IMR-90 (cell line): Measurements from ENCODE around the gene NOS1AP. TPM values are rescaled to one million over a fixed set of nuclear protein-coding genes. Genes with fewer than 3 reads are reported as not detected.

Experiments used
- ATAC-seq: fragments of 200-7000 bp; cut with Tn5 transposase; 2 replicates; pipeline ENCODE4 v1.9.1; 2020; ENCODE audit warnings: low read depth, mild to moderate bottlenecking, moderate library complexity
- BruUV-seq: library from RNA; stranded (reverse); fragments of 400-500 nt; replicated peaks from 2 replicates; lab custom pipeline; 2021; lab: Mats Ljungman, UMichigan
- CTCF ChIA-PET: fragments of 300-600 bp; formaldehyde crosslinking; extraction: SDS; loops from one replicate; lab custom pipeline; 2021; ENCODE audit warnings: antibody characterized with exemption; lab: Yijun Ruan, JAX
- POLR2A ChIA-PET: fragments of 300-600 bp; sonication (Branson Sonifier 250); formaldehyde crosslinking; loops from one replicate; lab custom pipeline; 2022; ENCODE audit warnings: antibody characterized with exemption; ENCODE audit not compliant: unreplicated experiment; lab: Charles Lee
- DNase-seq: peaks from one replicate; pipeline ENCODE4 v3.0.0; 2013
- H2AFZ ChIP-seq: replicated peaks from 2 replicates; pipeline ENCODE3; 2013; ENCODE audit warnings: low read length, mild to moderate bottlenecking; ENCODE audit not compliant: poor library complexity
- H2AK5ac ChIP-seq: 2 replicates; pipeline ENCODE4 v1.6.1; 2013; ENCODE audit warnings: low read depth, low read length, inconsistent platforms
- H2AK9ac ChIP-seq: replicated peaks from 2 replicates; pipeline ENCODE3; 2013; ENCODE audit warnings: mild to moderate bottlenecking, low read depth, low read length, moderate library complexity; ENCODE audit not compliant: poor library complexity
- H2BK120ac ChIP-seq: 2 replicates; pipeline ENCODE4 v1.6.1; 2013; ENCODE audit warnings: low read depth, low read length, inconsistent platforms
- H2BK15ac ChIP-seq: 3 replicates; pipeline ENCODE4 v1.6.1; 2013; ENCODE audit warnings: low read depth, low read length, inconsistent platforms
- H2BK20ac ChIP-seq: 2 replicates; pipeline ENCODE4 v1.6.1; 2013; ENCODE audit warnings: low read depth, mild to moderate bottlenecking, inconsistent platforms, low read length, moderate library complexity
- H2BK5ac ChIP-seq: 2 replicates; pipeline ENCODE4 v1.6.1; 2013; ENCODE audit warnings: mild to moderate bottlenecking, low read depth, low read length, inconsistent platforms; ENCODE audit not compliant: poor library complexity, severe bottlenecking
- H3K14ac ChIP-seq: replicated peaks from 2 replicates; pipeline ENCODE4 v1.6.1; 2013; ENCODE audit warnings: low read depth, low read length, inconsistent platforms
- H3K18ac ChIP-seq: 2 replicates; pipeline ENCODE4 v1.6.1; 2013; ENCODE audit warnings: low read depth, low read length, control low read depth
- H3K23ac ChIP-seq: 2 replicates; pipeline ENCODE4 v1.6.1; 2013; ENCODE audit warnings: low read depth, low read length, inconsistent platforms
- H3K27ac ChIP-seq: 2 replicates; pipeline ENCODE4 v1.5.1; 2013; ENCODE audit warnings: mild to moderate bottlenecking, control low read depth, low read length; ENCODE audit not compliant: insufficient read depth
- H3K27me3 ChIP-seq: 2 replicates; pipeline ENCODE4 v1.6.1; 2013; ENCODE audit warnings: low read length; ENCODE audit not compliant: control insufficient read depth, insufficient read depth
- H3K36me3 ChIP-seq: 2 replicates; pipeline ENCODE4 v1.6.1; 2013; ENCODE audit warnings: low read length, mixed read lengths; ENCODE audit not compliant: control insufficient read depth, insufficient read depth
- H3K4ac ChIP-seq: 2 replicates; pipeline ENCODE4 v1.6.1; 2013; ENCODE audit warnings: low read depth, low read length, inconsistent platforms
- H3K4me1 ChIP-seq: 2 replicates; pipeline ENCODE4 v1.6.1; 2013; ENCODE audit warnings: low read length, mixed read lengths; ENCODE audit not compliant: control insufficient read depth, insufficient read depth
- H3K4me2 ChIP-seq: 2 replicates; pipeline ENCODE4 v1.6.1; 2013; ENCODE audit warnings: low read depth, mild to moderate bottlenecking, control low read depth, low read length, moderate library complexity
- H3K4me3 ChIP-seq: 2 replicates; pipeline ENCODE4 v1.5.1; 2013; ENCODE audit warnings: low read depth, mild to moderate bottlenecking, control low read depth, low read length, moderate library complexity; ENCODE audit not compliant: insufficient read depth
- H3K56ac ChIP-seq: 2 replicates; pipeline ENCODE4 v1.6.1; 2013; ENCODE audit warnings: low read length, inconsistent platforms; ENCODE audit not compliant: insufficient read depth; ENCODE audit errors: extremely low read depth
- H3K79me1 ChIP-seq, 2 experiments: 2 replicates each; pipeline ENCODE4 v1.6.1; 2013; ENCODE audit warnings: low read length in 2 of 2, inconsistent platforms in 1 of 2, low read depth in 1 of 2
- H3K9ac ChIP-seq: 2 replicates; pipeline ENCODE4 v1.6.1; 2013; ENCODE audit warnings: low read depth, low read length, control low read depth
- H3K9me1 ChIP-seq: 2 replicates; pipeline ENCODE4 v1.6.1; 2013; ENCODE audit warnings: low read length, inconsistent platforms; ENCODE audit not compliant: insufficient read depth
- H3K9me3 ChIP-seq: 2 replicates; pipeline ENCODE4 v1.6.1; 2013; ENCODE audit warnings: low read length; ENCODE audit not compliant: control insufficient read depth, insufficient read depth
- H4K20me1 ChIP-seq: 2 replicates; pipeline ENCODE4 v1.6.1; 2013; ENCODE audit warnings: low read length, inconsistent platforms; ENCODE audit not compliant: insufficient read depth
- H4K5ac ChIP-seq: 2 replicates; pipeline ENCODE4 v1.6.1; 2013; ENCODE audit warnings: mild to moderate bottlenecking, low read depth, low read length, control low read depth
- H4K8ac ChIP-seq, 2 experiments: 2 replicates each; pipeline ENCODE4 v1.6.1; 2013; ENCODE audit warnings: low read depth in 2 of 2, low read length in 2 of 2, control low read depth in 1 of 2, inconsistent platforms in 1 of 2
- H4K91ac ChIP-seq: 2 replicates; pipeline ENCODE4 v1.6.1; 2013; ENCODE audit warnings: low read depth, low read length, inconsistent platforms; ENCODE audit not compliant: insufficient read depth
- BHLHE40 ChIP-seq: fragments of 150-350 bp; IDR thresholded peaks from 2 replicates; pipeline ENCODE4 v1.6.1; 2016; ENCODE audit warnings: mild to moderate bottlenecking, low read depth, low read length
- CEBPB ChIP-seq: IDR thresholded peaks from 2 replicates; pipeline ENCODE4 v1.6.1; 2012; ENCODE audit warnings: low read depth, low read length, improper control_type of control experiment
- CHD1 ChIP-seq: IDR thresholded peaks from 2 replicates; pipeline ENCODE4 v1.6.1; 2012; ENCODE audit warnings: low read depth, low read length, improper control_type of control experiment
- CTCF ChIP-seq: conservative IDR thresholded peaks from 2 replicates; pipeline ENCODE4 v1.5.1; 2012; ENCODE audit warnings: mild to moderate bottlenecking, low read depth, low read length, improper control_type of control experiment
- ELK1 ChIP-seq: fragments of 150-350 bp; IDR thresholded peaks from 2 replicates; pipeline ENCODE4 v1.6.1; 2016; ENCODE audit warnings: low read depth, mild to moderate bottlenecking, low read length, moderate library complexity, borderline replicate concordance
- FOS ChIP-seq: fragments of 150-350 bp; IDR thresholded peaks from 2 replicates; pipeline ENCODE4 v1.6.1; 2016; ENCODE audit warnings: low read depth, low read length
- MAFK ChIP-seq: IDR thresholded peaks from 2 replicates; pipeline ENCODE4 v1.6.1; 2012; ENCODE audit warnings: low read depth, low read length, improper control_type of control experiment
- MAZ ChIP-seq: IDR thresholded peaks from 2 replicates; pipeline ENCODE4 v1.6.1; 2012; ENCODE audit warnings: low read depth, mild to moderate bottlenecking, low read length, improper control_type of control experiment, moderate library complexity, borderline replicate concordance
- MXI1 ChIP-seq: IDR thresholded peaks from 2 replicates; pipeline ENCODE4 v1.6.1; 2012; ENCODE audit warnings: low read depth, mild to moderate bottlenecking, low read length, moderate library complexity, borderline replicate concordance
- NFE2L2 ChIP-seq: fragments of 150-350 bp; IDR thresholded peaks from 2 replicates; pipeline ENCODE4 v1.6.1; 2016; ENCODE audit warnings: low read depth, mild to moderate bottlenecking, low read length
- POLR2A ChIP-seq: IDR thresholded peaks from 2 replicates; pipeline ENCODE4 v1.6.1; 2012; ENCODE audit warnings: mild to moderate bottlenecking, low read depth, low read length
- RAD21 ChIP-seq: IDR thresholded peaks from 2 replicates; pipeline ENCODE4 v1.6.1; 2012; ENCODE audit warnings: low read length, improper control_type of control experiment
- RFX5 ChIP-seq: IDR thresholded peaks from 2 replicates; pipeline ENCODE4 v1.8.0; 2012; ENCODE audit warnings: low read depth, mild to moderate bottlenecking, low read length, moderate library complexity
- SMC3 ChIP-seq: fragments of 150-350 bp; IDR thresholded peaks from 2 replicates; pipeline ENCODE4 v1.6.1; 2016; ENCODE audit warnings: low read depth, mild to moderate bottlenecking, antibody characterized with exemption, low read length, moderate library complexity
- USF2 ChIP-seq: fragments of 150-350 bp; IDR thresholded peaks from 2 replicates; pipeline ENCODE4 v1.6.1; 2017; ENCODE audit warnings: mild to moderate bottlenecking, antibody characterized with exemption, low read length, low read depth
- WGBS, 2 experiments: methylation state at CpG; one replicate each; pipeline versions ENCODE4 v1.1.5 to v1.1.7; 2013; ENCODE audit warnings: missing lambda C conversion rate in 2 of 2; ENCODE audit not compliant: insufficient read length in 1 of 2; ENCODE audit errors: extremely low coverage in 2 of 2; 5-methylcytosine and 5-hydroxymethylcytosine counted together
- dilution Hi-C: fragments of 300-500 bp; cut with HindIII; formaldehyde crosslinking; loops from one replicate; pipeline ENCODE4 v1.14.3; 2018; ENCODE audit warnings: low sequenced_read_pairs; ENCODE audit not compliant: unreplicated experiment
- in situ Hi-C: fragments of 300-500 bp; cut with MboI; formaldehyde crosslinking; loops from 3 replicates; pipeline ENCODE4 v1.14.3; 2019; ENCODE audit warnings: low sequenced_read_pairs, inconsistent platforms, mixed read lengths
- intact Hi-C: fragments of 100-400 bp; cut with micrococcal nuclease; formaldehyde crosslinking; loops from 2 replicates; pipeline ENCODE4 v1.10.0; 2022
- polyA plus RNA-seq, 3 experiments: library from polyadenylated mRNA; depleted of rRNA; stranded (reverse); fragments of >200 nt; gene quantifications; 2 replicates each; pipeline ENCODE4 v1.2.3, GENCODE V29; 2012; ENCODE audit warnings: low replicate concordance in 1 of 3
- total RNA-seq: library from RNA; depleted of rRNA; stranded (reverse); fragments of >200 nt; gene quantifications from 2 replicates; pipeline ENCODE4 v1.2.3, GENCODE V29; 2012

The NOS1AP gene
- total and polyA plus RNA-seq, 2 of the 4 experiments (the other 2 are of a cell fraction): 0.18 to 0.19 TPM

GRCh38 chr1:162293073-162293692, 223.7 kb downstream of the NOS1AP start:
- peaks cover 5% of the 10 kb centered on the region for H3K27me3 ChIP-seq
- intact Hi-C loops: no loop called here
- no peak overlapping the region for H3K4me2 ChIP-seq
- no peak overlapping the region for H4K5ac ChIP-seq
- dilution Hi-C loops: no loop called here
- no peak for ATAC-seq
- H4K91ac ChIP-seq: no peak overlapping the region
- no peaks in the 10 kb centered on the region for H3K4me1 ChIP-seq
- no peak overlapping the region for H2BK20ac ChIP-seq
- H2AFZ ChIP-seq: no peak overlapping the region
- in situ Hi-C loops: no loop called here
- no peak overlapping the region for H3K18ac ChIP-seq
- H3K27ac ChIP-seq: no peak overlapping the region
- H3K4me3 ChIP-seq: no peak overlapping the region
- ChIA-PET POLR2A (no interaction called here), CTCF (no interaction called here)
- no peaks in the 10 kb centered on the region for H3K79me1 ChIP-seq
- no peaks in the 10 kb centered on the region for H3K36me3 ChIP-seq
- no CpG with 5 or more reads among the region's 5 CpGs for WGBS, 2 experiments
- H3K14ac ChIP-seq: no peak overlapping the region
- H2BK15ac ChIP-seq: no peak overlapping the region
- no peak overlapping the region for H2AK9ac ChIP-seq
- BruUV-seq: no TSS peak
- H2AK5ac ChIP-seq: no peak overlapping the region
- H3K23ac ChIP-seq: no peak overlapping the region
- no peak overlapping the region for H3K9ac ChIP-seq
- DNase-seq: no peak
- H4K8ac ChIP-seq: no peak overlapping the region
- no peak for TF ChIP-seq RAD21
- no peak for TF ChIP-seq RFX5
- no peak for TF ChIP-seq SMC3
- TF ChIP-seq MXI1: no peak
- no peak for TF ChIP-seq CHD1
- TF ChIP-seq USF2: no peak
- no peak for TF ChIP-seq CEBPB
- no peak for TF ChIP-seq MAFK
- no peak for TF ChIP-seq MAZ
- no peak for TF ChIP-seq CTCF
- TF ChIP-seq NFE2L2: no peak
- TF ChIP-seq ELK1: no peak
- TF ChIP-seq BHLHE40: no peak
- no peak for TF ChIP-seq POLR2A
- no peak for TF ChIP-seq FOS
- no peaks in the 10 kb centered on the region for H3K9me1 ChIP-seq
- H2BK5ac ChIP-seq: no peak overlapping the region
- no peak overlapping the region for H2BK120ac ChIP-seq
- H4K20me1 ChIP-seq: no peaks in the 10 kb centered on the region
- no peaks in the 10 kb centered on the region for H3K9me3 ChIP-seq
- H3K56ac ChIP-seq: no peak overlapping the region
- H3K4ac ChIP-seq: no peak overlapping the region
